PC-9 (cell line): ENCODE measurements around the gene GRID2IP.

Experiments
- EZH2 ChIP-seq: fragments of 200-600 bp; sonication (generic); IDR thresholded peaks from 2 replicates; pipeline ENCODE4 v1.8.0; 2017; ENCODE audit warnings: antibody characterized with exemption, low read depth
- TF ChIP-seq, protein P1 (sequence below): fragments of 200-600 bp; sonication (generic); conservative IDR thresholded peaks from 2 replicates; pipeline ENCODE4 v1.6.1; 2017; ENCODE audit warnings: mixed run types, antibody characterized with exemption, mild to moderate bottlenecking, moderate library complexity

DNA sequence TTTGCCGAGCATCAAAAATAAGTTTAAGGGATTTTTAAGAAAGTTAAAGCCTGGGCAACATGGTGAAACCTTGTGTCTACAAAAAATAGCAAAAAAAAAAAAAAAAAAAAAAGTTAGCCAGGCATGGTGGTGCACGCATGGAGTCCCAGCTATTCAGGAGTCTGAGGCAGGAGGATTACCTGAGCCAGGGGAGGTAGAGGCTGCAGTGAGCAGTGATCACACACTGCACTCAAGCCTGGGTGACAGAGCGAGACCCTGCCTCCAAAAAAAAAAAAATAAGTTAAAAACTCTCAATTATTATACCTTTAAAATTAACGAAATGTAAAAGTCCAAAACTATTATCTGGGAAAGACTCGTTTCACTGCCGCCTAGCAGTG, 68.5 kb downstream of the GRID2IP start:
- no peak for TF ChIP-seq EZH2
- TF ChIP-seq, protein P1, sequence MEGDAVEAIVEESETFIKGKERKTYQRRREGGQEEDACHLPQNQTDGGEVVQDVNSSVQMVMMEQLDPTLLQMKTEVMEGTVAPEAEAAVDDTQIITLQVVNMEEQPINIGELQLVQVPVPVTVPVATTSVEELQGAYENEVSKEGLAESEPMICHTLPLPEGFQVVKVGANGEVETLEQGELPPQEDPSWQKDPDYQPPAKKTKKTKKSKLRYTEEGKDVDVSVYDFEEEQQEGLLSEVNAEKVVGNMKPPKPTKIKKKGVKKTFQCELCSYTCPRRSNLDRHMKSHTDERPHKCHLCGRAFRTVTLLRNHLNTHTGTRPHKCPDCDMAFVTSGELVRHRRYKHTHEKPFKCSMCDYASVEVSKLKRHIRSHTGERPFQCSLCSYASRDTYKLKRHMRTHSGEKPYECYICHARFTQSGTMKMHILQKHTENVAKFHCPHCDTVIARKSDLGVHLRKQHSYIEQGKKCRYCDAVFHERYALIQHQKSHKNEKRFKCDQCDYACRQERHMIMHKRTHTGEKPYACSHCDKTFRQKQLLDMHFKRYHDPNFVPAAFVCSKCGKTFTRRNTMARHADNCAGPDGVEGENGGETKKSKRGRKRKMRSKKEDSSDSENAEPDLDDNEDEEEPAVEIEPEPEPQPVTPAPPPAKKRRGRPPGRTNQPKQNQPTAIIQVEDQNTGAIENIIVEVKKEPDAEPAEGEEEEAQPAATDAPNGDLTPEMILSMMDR, result no peak
